Endothelial cell of umbilical vein (primary cell): ENCODE data around the gene ADCY2.

Source experiments
- EZH2 ChIP-seq: IDR thresholded peaks from 2 replicates; pipeline ENCODE4 v1.6.1; 2012; ENCODE audit warnings: borderline replicate concordance, low read depth, mild to moderate bottlenecking, moderate library complexity, low read length, inconsistent platforms; ENCODE audit not compliant: severe bottlenecking
- GATA2 ChIP-seq: IDR thresholded peaks from 2 replicates; pipeline ENCODE4 v1.7.0; 2011; ENCODE audit warnings: low read depth, mild to moderate bottlenecking, moderate library complexity, mixed read lengths, low read length; ENCODE audit not compliant: insufficient read length, insufficient read depth
- JUN ChIP-seq: IDR thresholded peaks from 2 replicates; pipeline ENCODE4 v1.6.1; 2011; ENCODE audit warnings: borderline replicate concordance, low read depth; ENCODE audit not compliant: insufficient read length, insufficient read depth
- POLR2A ChIP-seq: IDR thresholded peaks from 2 replicates; pipeline ENCODE4 v1.6.1; 2012; ENCODE audit warnings: low read depth, mild to moderate bottlenecking, control low read depth, low read length
- TF ChIP-seq, protein P1 (sequence below), 2 donors: IDR thresholded peaks; 1 replicate in 1 of 2; 2 replicates in 1 of 2; pipeline ENCODE4 v1.5.1; 2011; ENCODE audit warnings: low read length in 2 of 2, mild to moderate bottlenecking in 2 of 2, moderate library complexity in 2 of 2, control low read depth in 1 of 2, inconsistent platforms in 1 of 2, low read depth in 1 of 2; ENCODE audit not compliant: insufficient read depth in 1 of 2; ENCODE audit errors: extremely low read depth in 1 of 2

DNA sequence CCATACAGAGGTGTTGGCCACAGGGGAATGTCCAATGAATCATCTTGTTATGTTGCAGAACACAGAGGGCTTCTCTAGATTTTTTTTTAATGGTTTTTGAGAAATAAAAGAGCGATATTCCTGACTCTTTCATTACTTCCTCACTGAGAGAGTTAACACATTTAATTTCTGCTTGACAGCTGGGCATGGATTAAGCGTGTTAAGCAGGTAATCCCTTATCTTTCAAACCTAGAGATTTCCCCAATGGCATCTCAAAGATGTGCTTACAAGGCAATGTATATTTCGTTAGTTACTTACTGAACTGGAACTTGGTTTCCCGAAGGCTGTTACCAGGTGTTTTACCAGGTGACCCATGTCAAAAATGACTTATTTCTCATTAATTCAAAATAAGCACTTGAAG, 21.8 kb upstream of the ADCY2 start:
- TF ChIP-seq, protein P1, sequence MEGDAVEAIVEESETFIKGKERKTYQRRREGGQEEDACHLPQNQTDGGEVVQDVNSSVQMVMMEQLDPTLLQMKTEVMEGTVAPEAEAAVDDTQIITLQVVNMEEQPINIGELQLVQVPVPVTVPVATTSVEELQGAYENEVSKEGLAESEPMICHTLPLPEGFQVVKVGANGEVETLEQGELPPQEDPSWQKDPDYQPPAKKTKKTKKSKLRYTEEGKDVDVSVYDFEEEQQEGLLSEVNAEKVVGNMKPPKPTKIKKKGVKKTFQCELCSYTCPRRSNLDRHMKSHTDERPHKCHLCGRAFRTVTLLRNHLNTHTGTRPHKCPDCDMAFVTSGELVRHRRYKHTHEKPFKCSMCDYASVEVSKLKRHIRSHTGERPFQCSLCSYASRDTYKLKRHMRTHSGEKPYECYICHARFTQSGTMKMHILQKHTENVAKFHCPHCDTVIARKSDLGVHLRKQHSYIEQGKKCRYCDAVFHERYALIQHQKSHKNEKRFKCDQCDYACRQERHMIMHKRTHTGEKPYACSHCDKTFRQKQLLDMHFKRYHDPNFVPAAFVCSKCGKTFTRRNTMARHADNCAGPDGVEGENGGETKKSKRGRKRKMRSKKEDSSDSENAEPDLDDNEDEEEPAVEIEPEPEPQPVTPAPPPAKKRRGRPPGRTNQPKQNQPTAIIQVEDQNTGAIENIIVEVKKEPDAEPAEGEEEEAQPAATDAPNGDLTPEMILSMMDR (IDR thresholded peaks at IDR 0.05; ENCODE audit: extremely low read depth in 1 of 2, insufficient read depth in 1 of 2, low read depth in 1 of 2, low read length in 2 of 2), result no peak
- TF ChIP-seq POLR2A, result no peak
- TF ChIP-seq JUN, result no peak
- TF ChIP-seq GATA2, result no peak
- TF ChIP-seq EZH2, result no peak
